H1 (cell line): ENCODE results near the gene C1orf21. TPM values are rescaled to one million over a fixed set of nuclear protein-coding genes. Genes with fewer than 3 reads are reported as not detected.
A peak's percentile ranks its signal among the peaks of the same experiment; 100 is the strongest.

ENCODE experiments used
- CTCF ChIA-PET: fragments of 300-600 bp; sonication (Branson Sonifier 250); formaldehyde crosslinking; loops from one replicate; lab custom pipeline; 2021; ENCODE audit not compliant: partially characterized antibody; lab: Charles Lee
- POLR2A ChIA-PET: fragments of 300-600 bp; sonication (Branson Sonifier 250); formaldehyde crosslinking; loops from one replicate; lab custom pipeline; 2021; ENCODE audit warnings: inconsistent platforms; ENCODE audit not compliant: partially characterized antibody; lab: Charles Lee
- DNase-seq, 2 experiments: peaks; one replicate each; pipeline versions ENCODE4 v3.0.0 to v3.0.0-alpha.2; 2010 to 2022; ENCODE audit warnings: low spot score in 2 of 2, low read depth in 1 of 2, mixed read lengths in 1 of 2
- FAIRE-seq: peaks from 2 replicates; lab custom pipeline; 2011; peaks lifted over from hg19 to GRCh38; lab: Jason Lieb, UNC
- H2AFZ ChIP-seq: 2 replicates; pipeline ENCODE4 v1.8.1; 2012; ENCODE audit warnings: low read length, inconsistent platforms
- H2AK5ac ChIP-seq: 2 replicates; pipeline ENCODE4 v1.6.1; 2013; ENCODE audit warnings: low read depth, low read length
- H2BK120ac ChIP-seq: replicated peaks from 2 replicates; pipeline ENCODE3; 2013; ENCODE audit warnings: low read depth, low read length, inconsistent platforms
- H2BK12ac ChIP-seq: 2 replicates; pipeline ENCODE4 v1.6.1; 2013; ENCODE audit warnings: low read depth, low read length
- H2BK15ac ChIP-seq: 2 replicates; pipeline ENCODE4 v1.6.1; 2013; ENCODE audit warnings: low read length
- H2BK20ac ChIP-seq: 2 replicates; pipeline ENCODE4 v1.6.1; 2013; ENCODE audit warnings: low read length
- H2BK5ac ChIP-seq: 2 replicates; pipeline ENCODE4 v1.6.1; 2013; ENCODE audit warnings: low read depth, low read length
- H3K14ac ChIP-seq: 2 replicates; pipeline ENCODE4 v1.6.1; 2013; ENCODE audit warnings: inconsistent platforms; ENCODE audit not compliant: insufficient read length
- H3K18ac ChIP-seq: 2 replicates; pipeline ENCODE4 v1.6.1; 2013; ENCODE audit warnings: low read length; ENCODE audit errors: extremely low read depth
- H3K23ac ChIP-seq: 2 replicates; pipeline ENCODE4 v1.6.1; 2013; ENCODE audit warnings: inconsistent platforms; ENCODE audit not compliant: insufficient read length
- H3K23me2 ChIP-seq: 2 replicates; pipeline ENCODE4 v1.6.1; 2013; ENCODE audit warnings: low read depth, low read length
- H3K27ac ChIP-seq: 2 replicates; pipeline ENCODE4 v1.6.1; 2011; ENCODE audit warnings: low read depth, low read length, inconsistent platforms
- H3K27me3 ChIP-seq, 4 experiments: replicated peaks in 1 of 4; 1 replicate in 1 of 4; 2 replicates in 3 of 4; pipeline versions ENCODE4 v1.6.1 to v1.8.1; 2011 to 2013; ENCODE audit warnings: low read length in 3 of 4, mild to moderate bottlenecking in 3 of 4, inconsistent platforms in 2 of 4, mixed read lengths in 2 of 4, moderate library complexity in 1 of 4; ENCODE audit not compliant: control insufficient read depth in 3 of 4, insufficient read depth in 3 of 4; ENCODE audit errors: extremely low read depth in 1 of 4
- H3K36me3 ChIP-seq, 4 experiments: 2 replicates each; pipeline versions ENCODE4 v1.6.1 to v1.8.1; 2011 to 2013; ENCODE audit warnings: mild to moderate bottlenecking in 4 of 4, low read length in 3 of 4, moderate library complexity in 2 of 4, control low read depth in 1 of 4, inconsistent platforms in 1 of 4; ENCODE audit not compliant: insufficient read depth in 4 of 4, control insufficient read depth in 2 of 4
- H3K4ac ChIP-seq: replicated peaks from 2 replicates; pipeline ENCODE3; 2013; ENCODE audit warnings: low read length, low read depth, mixed read lengths, inconsistent platforms; ENCODE audit not compliant: insufficient read length
- H3K4me1 ChIP-seq, 4 experiments: replicated peaks in 1 of 4; 1 replicate in 1 of 4; 2 replicates in 3 of 4; pipeline versions ENCODE4 v1.6.1 to v1.8.1; 2011 to 2013; ENCODE audit warnings: low read length in 3 of 4, inconsistent platforms in 2 of 4, mixed read lengths in 1 of 4; ENCODE audit not compliant: insufficient read depth in 4 of 4, control insufficient read depth in 3 of 4
- H3K4me2 ChIP-seq, 2 experiments: 2 replicates each; pipeline versions ENCODE4 v1.6.1 to v1.8.1; 2011 to 2013; ENCODE audit warnings: low read depth in 2 of 2, low read length in 2 of 2, control low read depth in 1 of 2, inconsistent platforms in 1 of 2, mild to moderate bottlenecking in 1 of 2; ENCODE audit not compliant: insufficient read depth in 1 of 2
- H3K4me3 ChIP-seq, 4 experiments: fragments of 200-600, 300-600 bp in 1 of 4; sonication (generic), shearing (Covaris generic), sonication (Bioruptor Twin) in 1 of 4; 2 replicates each; pipeline versions ENCODE4 v1.5.1 to v1.8.1; 2011 to 2016; ENCODE audit warnings: low read length in 4 of 4, low read depth in 3 of 4, control low read depth in 2 of 4, inconsistent platforms in 2 of 4, mild to moderate bottlenecking in 2 of 4, mixed read lengths in 1 of 4, moderate library complexity in 1 of 4; ENCODE audit not compliant: insufficient read depth in 2 of 4; ENCODE audit errors: extremely low read depth in 1 of 4
- H3K56ac ChIP-seq: replicated peaks from 2 replicates; pipeline ENCODE3; 2013; ENCODE audit warnings: low read depth, mild to moderate bottlenecking, mixed read lengths, low read length, inconsistent platforms; ENCODE audit not compliant: insufficient read length
- H3K79me1 ChIP-seq: 2 replicates; pipeline ENCODE4 v1.6.1; 2013; ENCODE audit warnings: low read depth, low read length, control low read depth
- H3K79me2 ChIP-seq, 2 experiments: 2 replicates each; pipeline versions ENCODE4 v1.6.1 to v1.8.1; 2012 to 2013; ENCODE audit warnings: low read length in 2 of 2, mild to moderate bottlenecking in 2 of 2, inconsistent platforms in 1 of 2; ENCODE audit not compliant: insufficient read depth in 2 of 2, control insufficient read depth in 1 of 2
- H3K9ac ChIP-seq, 4 experiments: replicated peaks in 1 of 4; 1 replicate in 1 of 4; 2 replicates in 3 of 4; pipeline versions ENCODE4 v1.6.1 to v1.8.1; 2011 to 2013; ENCODE audit warnings: low read depth in 3 of 4, low read length in 3 of 4, control low read depth in 2 of 4, mild to moderate bottlenecking in 2 of 4, moderate library complexity in 2 of 4, inconsistent platforms in 1 of 4; ENCODE audit errors: extremely low read depth in 1 of 4
- H3K9me3 ChIP-seq, 2 experiments: 2 replicates each; pipeline versions ENCODE4 v1.6.1 to v1.8.1; 2012 to 2013; ENCODE audit warnings: mild to moderate bottlenecking in 2 of 2, moderate library complexity in 2 of 2, control low read depth in 1 of 2, inconsistent platforms in 1 of 2, low read depth in 1 of 2, low read length in 1 of 2, mixed read lengths in 1 of 2; ENCODE audit not compliant: insufficient read depth in 2 of 2
- H4K20me1 ChIP-seq, 2 experiments: replicated peaks in 1 of 2; 2 replicates each; pipeline versions ENCODE3 to v1.8.1; 2011 to 2013; ENCODE audit warnings: inconsistent platforms in 2 of 2, low read length in 2 of 2, mild to moderate bottlenecking in 1 of 2; ENCODE audit not compliant: insufficient read depth in 2 of 2, control insufficient read depth in 1 of 2
- H4K5ac ChIP-seq: 2 replicates; pipeline ENCODE4 v1.6.1; 2013; ENCODE audit warnings: low read length, low read depth, mixed read lengths, inconsistent platforms; ENCODE audit not compliant: insufficient read length
- H4K8ac ChIP-seq: 2 replicates; pipeline ENCODE4 v1.8.0; 2013; ENCODE audit warnings: mild to moderate bottlenecking, moderate library complexity, low read length, inconsistent platforms; ENCODE audit not compliant: insufficient read depth; ENCODE audit errors: extremely low read depth
- H4K91ac ChIP-seq: replicated peaks from 2 replicates; pipeline ENCODE3; 2013; ENCODE audit warnings: low read length, mixed read lengths, inconsistent platforms; ENCODE audit not compliant: insufficient read length
- WGBS, 2 experiments: shearing (Covaris generic) in 1 of 2; methylation state at CpG; one replicate each; pipeline versions ENCODE4 v1.1.6 to v1.1.7; 2013 to 2015; ENCODE audit warnings: low lambda C conversion rate in 2 of 2, mixed read lengths in 2 of 2, inconsistent platforms in 1 of 2, low coverage in 1 of 2, missing lambda C conversion rate in 1 of 2; ENCODE audit not compliant: insufficient replicate concordance in 2 of 2, insufficient coverage in 1 of 2, insufficient read length in 1 of 2; ENCODE audit errors: extremely low coverage in 1 of 2, missing lambda C conversion rate in 1 of 2; 5-methylcytosine and 5-hydroxymethylcytosine counted together
- polyA plus RNA-seq, 7 experiments: library from polyadenylated mRNA; depleted of rRNA in 3 of 7; stranded (reverse) in 5 of 7; unstranded in 2 of 7; fragments of >200 nt in 5 of 7; fragments of 200-250 nt in 2 of 7; gene quantifications; 1 replicate in 5 of 7; 2 replicates in 1 of 7; 4 replicates in 1 of 7; pipeline versions ENCODE4 v1.2.1 to v1.2.3, GENCODE V29; 2011 to 2013; ENCODE audit warnings: missing spikeins in 2 of 7, mixed read lengths in 2 of 7
- total RNA-seq: library from RNA; stranded (reverse); fragmentation: NEBNext Ultra II Directional; extraction: Animal tissue kit (Norgen Biotek cat#: 25700); gene quantifications from 2 replicates; pipeline ENCODE4 v1.2.1, GENCODE V29; 2021

C1orf21 gene
- total and polyA plus RNA-seq, 2 of the 8 experiments (the other 6 are each of a cell fraction or from before 2014, with no cell fraction given), result 16.6 to 51.0 TPM

- FAIRE-seq (no peak), DNase-seq (no peak)
- no peaks in the 10 kb centered on the region for H3K27me3 ChIP-seq
- H3K56ac ChIP-seq, result no peak overlapping the region
- H3K79me2 ChIP-seq, result no peaks in the 10 kb centered on the region
- no peak overlapping the region for H2BK12ac ChIP-seq
- no peak overlapping the region for H3K9ac ChIP-seq
- no peak overlapping the region for H2BK20ac ChIP-seq
- H4K20me1 ChIP-seq, result no peaks in the 10 kb centered on the region
- H2BK120ac ChIP-seq, result no peak overlapping the region
- ChIA-PET POLR2A (interaction anchor here (1.2 kb wide), 1 partner anchor 11 kb away, joined by 5 read pairs; the partner anchor contains the start of gene C1orf21), CTCF (interaction anchor here (0.6 to 1.1 kb wide), 2 partner anchors 99 to 288 kb away, joined by 3 to 6 read pairs; no protein-coding TSS in a partner anchor)
- H3K23me2 ChIP-seq, result no peaks in the 10 kb centered on the region
- no peaks in the 10 kb centered on the region for H3K9me3 ChIP-seq
- no peak overlapping the region for H4K91ac ChIP-seq
- H4K8ac ChIP-seq, result no peak overlapping the region
- no peak overlapping the region for H3K18ac ChIP-seq
- H2AFZ ChIP-seq, result peak overlapping the region; percentile 40; the same call in 1 of the 2 replicates
- no peak overlapping the region for H3K23ac ChIP-seq
- 96% methylated on average over 5 of the region's 5 CpGs; no CpG with 5 or more reads in 1 of the 2 experiments for WGBS, 2 experiments
- H2BK5ac ChIP-seq, result no peak overlapping the region
- H2AK5ac ChIP-seq, result no peak overlapping the region
- H3K79me1 ChIP-seq, result no peaks in the 10 kb centered on the region
- H3K4ac ChIP-seq, result no peak overlapping the region
- H4K5ac ChIP-seq, result no peak overlapping the region
- no peaks in the 10 kb centered on the region for H3K36me3 ChIP-seq
- H3K4me1 ChIP-seq, result peaks cover 0 to 6% (median 0%) of the 10 kb centered on the region in 4 experiments; a peak in 2 of 7 replicates
- no peak overlapping the region for H3K14ac ChIP-seq
- H3K4me3 ChIP-seq, result no peak overlapping the region
- H3K4me2 ChIP-seq, result no peak overlapping the region
- no peak overlapping the region for H2BK15ac ChIP-seq
- H3K27ac ChIP-seq, result no peak overlapping the region
Measured at GRCh38 chr1:184376369-184376768, 10.5 kb upstream of the C1orf21 start.
